ENCODE data around the gene CARD11.

CARD11 gene

GRCh38 chr7:2981103-2981480 is 62.6 kb downstream of the CARD11 start:
- DNase-seq (ENCODE audit: low read depth) = no peak

DNA sequence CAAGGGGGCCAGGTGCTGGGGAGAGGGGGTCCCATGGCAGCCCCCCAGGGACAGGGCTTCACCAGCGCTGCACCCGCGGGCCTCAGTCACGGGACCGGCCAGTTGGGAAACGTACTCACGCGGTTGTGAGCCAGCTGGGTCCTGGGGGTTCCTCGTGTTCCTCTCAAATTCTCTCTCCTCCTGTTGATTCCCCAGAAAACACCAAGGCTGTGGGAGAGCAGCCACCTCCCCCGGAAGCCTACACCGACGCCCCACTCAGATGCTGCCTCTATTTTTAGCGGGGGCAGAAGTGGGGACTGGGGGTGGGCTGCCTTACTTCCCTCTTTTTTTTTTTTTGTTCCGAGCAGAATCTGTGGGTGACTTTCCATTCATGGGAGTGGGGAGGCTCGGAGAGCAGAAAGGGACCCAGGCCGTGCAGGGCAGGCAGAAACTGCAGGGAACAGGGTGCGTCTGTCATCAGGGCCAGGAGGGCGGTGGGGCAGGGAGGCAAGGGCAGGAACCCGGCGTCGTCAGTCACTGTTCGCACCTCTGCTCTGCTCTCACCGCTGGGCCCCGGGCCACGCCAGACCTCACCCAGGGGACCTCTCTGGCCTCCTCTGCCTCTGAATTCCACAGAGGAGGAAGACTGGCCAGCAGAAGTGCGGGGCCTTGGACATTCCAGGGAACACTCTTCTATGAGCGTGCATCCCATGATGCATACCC is 63.1 kb downstream of the CARD11 start:
- DNase-seq (ENCODE audit: low read depth) = no peak

DNA sequence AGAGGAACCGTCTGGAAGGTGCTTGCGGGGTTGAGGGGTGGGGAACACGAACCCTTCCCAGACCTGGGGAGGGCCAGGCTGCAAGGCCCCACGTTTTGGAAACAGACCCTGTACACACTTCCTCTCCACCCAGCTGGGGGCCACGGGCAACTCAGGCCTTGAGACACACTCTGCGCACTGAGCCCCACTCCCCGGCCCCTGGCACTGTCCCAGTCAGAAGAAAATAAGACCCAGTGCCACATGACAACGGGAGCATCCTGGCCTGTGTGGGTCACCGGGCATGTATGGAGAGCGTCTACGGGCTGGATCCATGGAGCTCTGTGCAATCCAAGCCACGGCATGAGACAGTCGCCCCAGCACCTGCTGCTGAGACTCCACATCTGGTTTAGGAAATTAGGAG is 63.7 kb downstream of the CARD11 start:
- no peak for DNase-seq (ENCODE audit: low read depth)

DNA sequence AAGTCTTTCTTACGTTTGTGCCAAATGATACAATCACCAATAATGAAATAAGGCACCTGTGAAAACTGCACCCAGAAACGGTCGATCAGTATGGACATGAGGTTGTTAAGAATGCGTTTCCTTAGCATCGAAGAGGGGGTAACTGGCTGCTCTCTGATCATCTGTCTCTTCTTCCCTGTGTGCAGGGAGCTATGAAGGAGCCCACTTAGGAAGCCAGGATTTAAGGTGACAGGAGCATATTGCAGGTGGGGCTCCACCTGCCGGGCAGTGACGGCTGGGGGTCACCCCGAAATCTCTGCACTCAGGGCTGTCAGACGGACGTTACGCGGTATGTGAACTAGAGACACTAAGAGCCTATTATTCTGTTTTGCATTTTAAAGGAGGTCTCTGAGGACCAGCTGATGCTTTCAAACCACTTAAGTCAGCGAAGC is 64.5 kb downstream of the CARD11 start:
- no peak for DNase-seq (ENCODE audit: low read depth)

GRCh38 chr7:2978408-2978807 is 65.3 kb downstream of the CARD11 start:
- no peak for DNase-seq (ENCODE audit: low read depth)

- DNase-seq (ENCODE audit: low read depth) = no peak
Observed at GRCh38 chr7:2975821-2976371, 67.8 kb downstream of the CARD11 start.

DNA sequence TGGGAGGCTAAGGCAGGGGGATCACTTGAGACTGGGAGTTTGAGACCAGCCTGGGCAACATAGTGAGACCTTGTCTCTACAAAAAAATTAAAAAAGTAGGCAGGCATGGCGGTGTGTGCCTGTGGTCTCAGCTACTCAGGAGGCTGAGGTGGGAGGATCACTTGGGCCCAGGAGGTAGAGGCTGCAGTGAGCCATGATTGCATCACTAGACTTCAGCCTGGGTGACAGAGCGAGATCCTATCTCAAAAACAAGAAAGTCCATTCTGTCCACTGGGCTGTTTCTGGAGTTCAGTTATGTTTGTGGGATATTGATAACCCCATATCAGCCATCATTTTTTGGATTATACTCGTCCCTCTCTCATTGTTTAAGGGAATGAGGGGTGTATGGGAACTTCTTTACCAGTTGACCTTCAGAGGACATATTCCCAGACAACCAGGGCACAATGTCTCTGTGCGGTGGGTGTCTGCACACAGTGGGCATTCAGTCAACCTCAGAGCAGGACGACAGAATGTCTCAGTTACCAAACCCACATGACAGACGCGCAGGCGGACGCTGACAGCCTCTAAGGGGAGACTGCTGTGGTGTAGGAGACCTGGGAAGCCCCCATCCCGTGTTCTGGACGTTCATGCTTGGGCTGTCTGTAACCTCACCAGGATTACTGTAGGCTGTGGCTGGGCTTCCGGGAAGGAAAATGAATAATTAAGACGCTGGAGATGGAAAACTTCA is 69.4 kb downstream of the CARD11 start:
- DNase-seq (ENCODE audit: low read depth) = no peak

DNA sequence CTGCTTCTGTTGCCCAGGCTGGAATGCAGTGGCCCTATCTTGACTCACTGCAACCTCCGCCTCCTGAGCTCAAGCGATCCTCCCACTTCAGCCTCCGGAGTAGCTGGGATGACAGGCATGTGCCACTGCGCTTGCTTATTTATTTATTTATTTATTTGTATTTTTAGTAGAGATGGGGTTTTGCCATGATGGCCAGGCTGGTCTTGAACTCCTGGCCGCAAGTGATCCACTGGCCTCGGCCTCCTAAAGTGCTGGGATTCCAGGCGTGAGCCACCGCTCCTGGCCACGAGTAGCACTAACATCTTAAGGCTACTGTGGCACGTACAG is 70.9 kb downstream of the CARD11 start:
- DNase-seq (ENCODE audit: low read depth) = no peak

DNA sequence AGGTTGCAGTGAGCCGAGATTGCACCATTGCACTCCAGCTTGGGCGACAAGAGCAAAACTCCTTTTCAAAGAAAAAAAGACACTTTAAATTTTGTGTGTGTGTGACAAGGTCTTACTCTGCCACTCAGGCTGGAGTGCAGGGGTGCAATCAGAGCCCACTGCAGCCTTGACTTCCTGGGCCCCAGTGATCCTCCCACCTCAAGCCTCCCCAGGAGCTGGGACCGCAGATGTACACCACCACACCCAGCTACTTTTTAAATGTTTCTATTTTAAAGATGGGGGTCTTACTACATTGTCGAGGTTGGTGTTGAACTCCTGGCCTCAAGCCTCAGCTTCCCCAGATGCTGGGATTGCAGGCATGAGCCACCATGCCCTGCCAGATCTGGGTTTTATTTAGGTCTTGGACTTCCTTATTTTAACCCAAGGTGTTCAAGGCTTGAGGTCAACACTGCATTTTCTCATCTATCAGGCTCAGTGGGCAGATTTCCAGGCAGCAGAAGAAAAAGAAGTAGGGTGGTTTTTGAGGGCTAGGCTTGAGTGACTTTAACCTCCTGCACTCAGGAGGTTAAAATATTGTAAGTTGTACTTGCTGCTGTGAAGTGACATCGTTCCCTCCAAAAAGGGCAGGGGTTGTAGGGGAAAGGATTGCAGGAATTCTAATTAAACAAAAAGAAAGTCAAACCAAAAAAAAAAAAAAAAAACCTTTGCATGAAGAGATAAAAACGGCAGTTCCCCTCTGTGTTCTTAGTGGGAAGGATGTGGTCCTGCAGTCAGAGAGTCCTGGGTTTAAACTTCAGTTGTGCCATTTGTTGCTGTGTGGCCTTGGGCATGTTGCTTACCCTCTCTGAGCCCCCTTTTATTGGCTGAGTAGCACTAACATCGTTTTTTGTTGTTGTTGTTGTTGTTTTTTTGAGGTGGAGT is 71.5 kb downstream of the CARD11 start:
- DNase-seq (ENCODE audit: low read depth) = no peak

DNA sequence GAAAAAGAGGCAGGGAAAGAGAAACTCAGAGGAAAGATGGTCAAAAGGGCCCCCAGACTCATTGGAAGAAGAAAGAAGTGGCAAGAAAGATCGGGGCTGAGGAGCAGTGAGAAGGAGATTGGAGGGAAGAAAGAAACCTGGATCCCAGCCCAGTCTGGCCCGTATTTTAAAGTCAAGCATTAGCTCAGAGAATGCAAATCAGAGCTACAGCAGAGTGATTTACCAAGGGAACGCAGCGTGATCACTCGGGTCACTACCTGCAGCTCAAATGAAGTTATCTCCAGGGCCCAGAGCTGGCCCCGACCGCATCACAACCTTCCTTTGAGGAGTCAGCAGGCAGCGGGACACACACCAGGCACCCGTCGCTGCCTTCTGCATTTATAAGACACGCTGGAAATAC is 72.8 kb downstream of the CARD11 start:
- no peak for DNase-seq (ENCODE audit: low read depth)

- DNase-seq (ENCODE audit: low read depth) = no peak
Observed at GRCh38 chr7:2970307-2970664, 73.4 kb downstream of the CARD11 start.

- DNase-seq (ENCODE audit: low read depth) = no peak
Observed at GRCh38 chr7:2969398-2970306, 74.0 kb downstream of the CARD11 start.

- no peak for DNase-seq (ENCODE audit: low read depth)
Observed at GRCh38 chr7:2968616-2969397, 74.9 kb downstream of the CARD11 start.

GRCh38 chr7:2968176-2968575 is 75.5 kb downstream of the CARD11 start:
- no peak for DNase-seq (ENCODE audit: low read depth)

- no peak for DNase-seq (ENCODE audit: low read depth)
Observed at GRCh38 chr7:2967705-2968104, 76.0 kb downstream of the CARD11 start.

- no peak for DNase-seq (ENCODE audit: low read depth)
Observed at GRCh38 chr7:2967253-2967652, 76.4 kb downstream of the CARD11 start.

GRCh38 chr7:2966466-2967078 is 77.1 kb downstream of the CARD11 start:
- DNase-seq (ENCODE audit: low read depth) = no peak

DNA sequence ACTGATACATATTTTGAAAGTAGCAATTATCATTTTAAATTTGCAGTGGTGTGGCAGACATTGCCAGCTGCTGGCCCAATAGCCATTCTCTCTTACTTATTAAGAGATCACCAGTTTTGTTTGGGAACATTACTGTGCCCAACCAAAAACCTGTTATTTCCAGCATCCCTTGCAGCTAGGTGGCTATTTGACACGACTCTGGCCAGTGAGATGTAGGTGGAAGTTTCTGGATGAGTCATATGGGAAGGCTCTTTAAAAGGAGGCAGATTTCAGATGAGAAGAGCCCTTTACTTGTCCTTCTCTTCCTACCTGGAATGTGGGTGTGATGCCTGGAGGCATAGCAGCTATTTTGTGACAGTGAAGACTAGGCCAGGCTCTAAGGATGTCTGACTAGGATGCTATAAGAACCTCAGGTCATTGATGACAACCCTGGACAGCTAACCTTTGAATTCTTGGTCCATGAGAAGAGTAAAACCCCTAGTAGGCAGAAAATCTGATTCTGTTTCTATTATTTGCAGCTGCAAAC is 77.9 kb downstream of the CARD11 start:
- no peak for DNase-seq (ENCODE audit: low read depth)

GRCh38 chr7:2965301-2965700 is 78.4 kb downstream of the CARD11 start:
- no peak for DNase-seq (ENCODE audit: low read depth)

- no peak for DNase-seq (ENCODE audit: low read depth)
Observed at GRCh38 chr7:2964208-2964607, 79.5 kb downstream of the CARD11 start.
